ENCODE data around the gene SH3TC2. TPM values are rescaled to one million over a fixed set of nuclear protein-coding genes. Genes with fewer than 3 reads are reported as not detected.
A peak's percentile ranks its signal among the peaks of the same experiment; 100 is the strongest.

SH3TC2 gene
- total RNA-seq, 4 donors from 2014 or later: 1.9 to 8.2 (median 5.2) TPM

DNA sequence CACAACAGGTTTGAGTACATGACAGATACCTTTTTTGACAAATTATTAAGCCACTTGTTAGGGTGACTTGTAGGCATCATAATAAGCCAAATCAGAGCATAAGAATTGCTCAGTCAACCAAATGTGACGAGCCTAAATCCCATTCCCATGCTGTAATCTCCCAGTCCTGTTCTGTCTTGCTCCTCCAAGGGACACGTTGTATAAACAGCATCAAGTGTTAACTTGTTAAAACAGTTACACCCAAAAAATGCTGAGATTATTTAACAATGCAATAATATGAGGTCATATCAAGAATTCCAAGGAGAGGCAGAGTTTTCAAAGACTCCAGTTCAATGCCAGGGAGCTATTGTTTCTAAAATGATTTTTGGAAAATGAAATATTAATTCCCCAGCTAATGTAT lies 76.2 kb downstream of the SH3TC2 start:
- 38% methylated on average over 2 of the region's 2 CpGs for WGBS

DNA sequence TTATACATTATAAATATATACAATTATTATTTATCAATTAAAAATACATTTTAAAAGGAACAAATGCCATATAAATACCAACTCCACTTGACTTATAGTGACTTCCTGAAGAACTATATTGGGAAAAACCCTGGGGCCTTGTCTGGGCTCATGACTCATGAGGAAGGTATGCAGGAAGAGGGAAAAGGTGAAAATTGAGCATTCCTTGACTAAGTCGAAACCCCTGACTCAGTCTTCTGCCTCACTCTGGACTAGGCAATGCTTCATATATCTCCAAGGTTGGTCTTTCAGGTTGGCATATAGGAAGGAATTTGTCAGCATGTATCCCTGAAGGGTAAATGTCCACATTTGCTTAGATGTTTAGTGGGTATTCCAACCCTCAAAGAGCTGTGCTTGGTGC lies 78.5 kb downstream of the SH3TC2 start:
- no peaks in the 10 kb centered on the region for H3K9me3 ChIP-seq
- H3K27me3 ChIP-seq: no peaks in the 10 kb centered on the region
- DNase-seq (ENCODE audit: low spot score in 2 of 2): no peak
- 71% methylated on average over 1 of the region's 1 CpG for WGBS
- H3K36me3 ChIP-seq: no peaks in the 10 kb centered on the region
- TF ChIP-seq, protein P1, sequence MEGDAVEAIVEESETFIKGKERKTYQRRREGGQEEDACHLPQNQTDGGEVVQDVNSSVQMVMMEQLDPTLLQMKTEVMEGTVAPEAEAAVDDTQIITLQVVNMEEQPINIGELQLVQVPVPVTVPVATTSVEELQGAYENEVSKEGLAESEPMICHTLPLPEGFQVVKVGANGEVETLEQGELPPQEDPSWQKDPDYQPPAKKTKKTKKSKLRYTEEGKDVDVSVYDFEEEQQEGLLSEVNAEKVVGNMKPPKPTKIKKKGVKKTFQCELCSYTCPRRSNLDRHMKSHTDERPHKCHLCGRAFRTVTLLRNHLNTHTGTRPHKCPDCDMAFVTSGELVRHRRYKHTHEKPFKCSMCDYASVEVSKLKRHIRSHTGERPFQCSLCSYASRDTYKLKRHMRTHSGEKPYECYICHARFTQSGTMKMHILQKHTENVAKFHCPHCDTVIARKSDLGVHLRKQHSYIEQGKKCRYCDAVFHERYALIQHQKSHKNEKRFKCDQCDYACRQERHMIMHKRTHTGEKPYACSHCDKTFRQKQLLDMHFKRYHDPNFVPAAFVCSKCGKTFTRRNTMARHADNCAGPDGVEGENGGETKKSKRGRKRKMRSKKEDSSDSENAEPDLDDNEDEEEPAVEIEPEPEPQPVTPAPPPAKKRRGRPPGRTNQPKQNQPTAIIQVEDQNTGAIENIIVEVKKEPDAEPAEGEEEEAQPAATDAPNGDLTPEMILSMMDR (IDR thresholded peaks at IDR 0.05): no peak
- TF ChIP-seq EP300 (IDR thresholded peaks at IDR 0.05) (no peak), POLR2AphosphoS5 (IDR thresholded peaks at IDR 0.05) (no peak), POLR2A (IDR thresholded peaks at IDR 0.05) (no peak)
- no peak overlapping the region for H3K27ac ChIP-seq
- H3K4me1 ChIP-seq: peaks cover 34% of the 10 kb centered on the region
- no peak overlapping the region for H3K4me3 ChIP-seq

More for the DNA sequence above, 76.2 kb downstream of the SH3TC2 start:
- peaks cover 24% of the 10 kb centered on the region for H3K4me1 ChIP-seq
- no peaks in the 10 kb centered on the region for H3K9me3 ChIP-seq
- H3K4me3 ChIP-seq: no peak overlapping the region
- H3K27ac ChIP-seq: peak overlapping the region; percentile 79
- no peaks in the 10 kb centered on the region for H3K27me3 ChIP-seq
- no peak for DNase-seq (ENCODE audit: low spot score in 2 of 2)
- TF ChIP-seq POLR2A (IDR thresholded peaks at IDR 0.05) (no peak), EP300 (IDR thresholded peaks at IDR 0.05) (no peak), POLR2AphosphoS5 (IDR thresholded peaks at IDR 0.05) (peak in 2 of 3 donors; percentile 58 to 61)
- TF ChIP-seq, protein P1 (IDR thresholded peaks at IDR 0.05): no peak
- H3K36me3 ChIP-seq: no peaks in the 10 kb centered on the region

DNA sequence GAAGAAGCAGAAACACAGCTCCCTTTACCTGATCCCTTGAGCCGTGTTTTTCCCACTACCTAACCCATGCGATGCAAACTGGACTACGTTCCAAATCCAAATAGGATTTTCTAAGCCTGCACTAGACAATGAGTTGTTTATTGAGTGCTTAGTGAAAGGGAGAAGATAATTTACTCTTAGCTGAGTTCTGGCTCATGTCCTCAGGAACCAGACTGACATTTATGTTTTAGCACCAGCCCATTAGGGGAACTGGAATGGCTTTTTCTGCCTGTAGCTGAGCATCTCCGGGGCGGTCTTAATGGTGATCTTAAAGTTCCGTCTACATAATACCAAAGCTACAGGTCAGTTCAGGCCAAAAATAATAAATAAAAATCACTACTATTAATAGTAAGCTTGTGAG lies 81.5 kb downstream of the SH3TC2 start:
- DNase-seq (ENCODE audit: low spot score in 2 of 2): no peak
- WGBS: 57% methylated on average over 6 of the region's 6 CpGs
- TF ChIP-seq POLR2AphosphoS5 (IDR thresholded peaks at IDR 0.05) (no peak), POLR2A (IDR thresholded peaks at IDR 0.05) (no peak), EP300 (IDR thresholded peaks at IDR 0.05) (no peak)
- TF ChIP-seq, protein P1 (IDR thresholded peaks at IDR 0.05): no peak
- peaks cover 46% of the 10 kb centered on the region for H3K4me1 ChIP-seq
- no peak overlapping the region for H3K4me3 ChIP-seq
- no peaks in the 10 kb centered on the region for H3K27me3 ChIP-seq
- no peaks in the 10 kb centered on the region for H3K36me3 ChIP-seq
- H3K27ac ChIP-seq: peak overlapping the region; percentile 13
- H3K9me3 ChIP-seq: no peaks in the 10 kb centered on the region

DNA sequence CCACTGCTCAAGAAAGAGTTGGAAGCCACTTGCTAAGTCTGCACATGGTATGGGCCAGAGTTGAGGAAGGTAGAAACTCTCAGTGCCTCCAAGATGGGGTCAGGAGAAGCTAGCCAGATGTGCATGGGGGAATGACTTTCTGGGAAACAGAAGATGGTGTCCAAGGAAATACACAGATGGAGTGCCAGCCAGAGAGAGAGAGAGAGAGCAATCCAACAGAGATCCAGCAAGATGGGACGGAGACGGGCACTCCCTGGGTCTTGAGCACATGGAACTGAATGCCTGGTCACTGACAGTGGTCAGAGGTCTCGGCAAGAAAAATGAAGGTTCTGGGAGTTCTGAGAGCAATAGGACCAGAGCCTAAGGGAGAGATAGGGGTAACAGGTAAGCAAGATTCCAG lies 82.1 kb downstream of the SH3TC2 start:
- Histone ChIP-seq H3K27me3 (no peaks in the 10 kb centered on the region), H3K27ac (peak overlapping the region; percentile 13)
- DNase-seq (ENCODE audit: low spot score in 2 of 2): no peak

DNA sequence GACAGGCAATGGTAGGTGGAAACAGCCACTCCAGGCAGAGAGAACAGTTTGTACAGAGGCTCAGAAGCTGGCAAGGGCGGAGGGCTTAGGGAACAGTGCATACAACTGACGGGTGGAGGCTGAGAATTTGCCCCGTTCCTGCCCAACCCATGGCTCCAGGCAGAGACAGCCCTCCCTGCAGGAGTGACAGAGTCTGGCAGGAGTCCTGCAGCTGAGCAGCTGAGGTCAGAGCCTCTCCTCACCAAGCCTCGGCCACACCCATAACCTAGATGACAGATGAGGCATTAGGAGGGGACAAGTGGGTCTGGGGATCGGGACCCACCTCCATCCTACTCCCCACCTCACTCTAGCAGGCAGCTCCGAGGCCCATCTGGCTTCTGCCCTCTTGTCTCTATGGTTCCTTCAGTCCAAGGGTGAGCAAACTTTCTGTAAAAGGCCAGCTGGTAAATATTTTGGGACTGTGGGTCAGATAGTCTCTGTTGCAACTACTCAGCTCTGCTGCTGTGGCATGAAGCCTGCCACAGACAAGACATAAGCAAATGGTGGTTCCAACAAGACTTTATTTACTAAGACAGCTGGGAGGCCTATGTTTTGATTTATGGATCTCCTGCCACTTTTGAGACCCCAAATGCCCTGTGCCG lies 83.7 kb downstream of the SH3TC2 start:
- peak; percentile 81 to 87 for DNase-seq (ENCODE audit: low spot score in 2 of 2)
- WGBS: 44% methylated on average over 7 of the region's 7 CpGs
- Histone ChIP-seq H3K4me3 (no peak overlapping the region), H3K4me1 (peaks cover 51% of the 10 kb centered on the region), H3K9me3 (no peaks in the 10 kb centered on the region), H3K36me3 (no peaks in the 10 kb centered on the region), H3K27me3 (no peaks in the 10 kb centered on the region), H3K27ac (peak overlapping the region; percentile 92)
- TF ChIP-seq POLR2A (IDR thresholded peaks at IDR 0.05) (no peak), POLR2AphosphoS5 (IDR thresholded peaks at IDR 0.05) (peak in 2 of 3 donors; percentile 35 to 81)

More for the DNA sequence above, 82.1 kb downstream of the SH3TC2 start:
- Histone ChIP-seq H3K9me3 (no peaks in the 10 kb centered on the region), H3K4me3 (no peak overlapping the region), H3K36me3 (no peaks in the 10 kb centered on the region), H3K4me1 (peaks cover 43% of the 10 kb centered on the region)
- 96% methylated on average over 3 of the region's 3 CpGs for WGBS
- no peak for TF ChIP-seq POLR2A (IDR thresholded peaks at IDR 0.05)
- TF ChIP-seq, protein P1 (IDR thresholded peaks at IDR 0.05): no peak
